ENCODE results near the gene COBL. TPM values are rescaled to one million over a fixed set of nuclear protein-coding genes. Genes with fewer than 3 reads are reported as not detected.

COBL gene
- total and polyA plus RNA-seq, 3 experiments from 2014 or later: not detected

DNA sequence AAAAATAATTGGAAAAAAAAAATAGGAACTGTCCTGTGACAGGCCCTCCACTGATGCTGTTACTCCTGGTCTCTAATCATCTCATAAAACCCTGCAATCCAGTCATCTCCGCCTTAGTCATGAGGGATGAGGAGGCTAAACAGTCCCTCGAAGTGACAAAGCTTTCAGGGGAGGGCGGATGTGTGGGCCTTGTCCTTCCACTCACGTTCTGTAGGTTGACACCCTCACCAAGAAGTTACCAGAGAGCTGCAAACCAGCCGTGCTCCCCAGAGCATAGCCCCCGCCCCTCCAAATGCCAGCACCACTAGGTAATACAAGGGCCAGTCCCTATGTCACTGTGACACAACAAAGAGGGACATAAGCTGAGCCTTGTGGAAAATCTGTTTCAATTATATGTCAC is 11.9 kb downstream of the COBL start:
- no peak overlapping the region for H3K4me3 Mint-ChIP-seq
- no peaks in the 10 kb centered on the region for H3K4me1 Mint-ChIP-seq
- DNase-seq: no peak
- Histone ChIP-seq H3K27me3 (ENCODE audit: insufficient read depth, low read length, poor library complexity, severe bottlenecking) (no peaks in the 10 kb centered on the region), H3K4me1 (ENCODE audit: insufficient read depth, low read length) (no peaks in the 10 kb centered on the region), H3K36me3 (ENCODE audit: insufficient read depth, low read length) (no peaks in the 10 kb centered on the region), H3K9me3 (ENCODE audit: low read length) (no peaks in the 10 kb centered on the region), H3K4me3 (ENCODE audit: low read length) (no peak overlapping the region), H3K27ac (ENCODE audit: low read depth, low read length) (no peak overlapping the region)
- no peaks in the 10 kb centered on the region for H3K27me3 Mint-ChIP-seq
- no peaks in the 10 kb centered on the region for H3K36me3 Mint-ChIP-seq
- H3K27ac Mint-ChIP-seq: no peak overlapping the region
- no peaks in the 10 kb centered on the region for H3K9me3 Mint-ChIP-seq
- ChIA-PET POLR2A (no interaction called here), CTCF (no interaction called here)

- H3K36me3 Mint-ChIP-seq: no peaks in the 10 kb centered on the region
Measured at GRCh38 chr7:51303142-51303525, 13.5 kb downstream of the COBL start.

DNA sequence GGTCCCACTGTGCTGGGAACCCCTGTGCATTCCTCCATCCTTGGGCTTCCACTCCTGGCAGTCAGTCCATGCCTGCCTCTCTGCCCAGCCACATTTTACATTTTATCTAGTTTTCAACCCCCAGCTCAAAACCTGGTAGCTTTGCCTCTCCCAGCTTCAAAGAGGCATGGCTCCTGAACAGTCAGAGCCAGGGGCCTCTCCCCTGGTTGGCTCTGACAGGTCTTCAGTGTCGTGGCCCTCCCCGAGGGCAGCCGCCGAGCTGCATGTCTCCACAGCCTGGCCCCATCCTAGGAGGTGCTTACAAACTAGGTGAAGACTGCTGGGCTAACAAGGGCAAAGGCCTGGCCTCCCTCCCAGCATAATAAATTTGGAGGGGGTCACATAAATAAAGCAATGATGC is 14.8 kb downstream of the COBL start:
- H3K36me3 Mint-ChIP-seq: no peaks in the 10 kb centered on the region
- H3K36me3 ChIP-seq (ENCODE audit: insufficient read depth, low read length): no peaks in the 10 kb centered on the region
- H3K9me3 Mint-ChIP-seq: no peaks in the 10 kb centered on the region
- no peaks in the 10 kb centered on the region for H3K27me3 Mint-ChIP-seq
- H3K27ac Mint-ChIP-seq: no peak overlapping the region
- H3K4me3 ChIP-seq (ENCODE audit: low read length): no peak overlapping the region
- CTCF ChIA-PET: no interaction called here
- POLR2A ChIA-PET: no interaction called here
- H3K9me3 ChIP-seq (ENCODE audit: low read length): no peaks in the 10 kb centered on the region
- no peak overlapping the region for H3K4me3 Mint-ChIP-seq
- H3K27ac ChIP-seq (ENCODE audit: low read depth, low read length): no peak overlapping the region
- DNase-seq: no peak
- no peaks in the 10 kb centered on the region for H3K4me1 Mint-ChIP-seq
- no peaks in the 10 kb centered on the region for H3K4me1 ChIP-seq (ENCODE audit: insufficient read depth, low read length)
- no peaks in the 10 kb centered on the region for H3K27me3 ChIP-seq (ENCODE audit: insufficient read depth, low read length, poor library complexity, severe bottlenecking)

More at GRCh38 chr7:51303142-51303525, 13.5 kb downstream of the COBL start:
- no peaks in the 10 kb centered on the region for H3K4me1 Mint-ChIP-seq
- no peaks in the 10 kb centered on the region for H3K27me3 ChIP-seq (ENCODE audit: insufficient read depth, low read length, poor library complexity, severe bottlenecking)
- H3K27ac Mint-ChIP-seq: no peak overlapping the region
- no peaks in the 10 kb centered on the region for H3K9me3 ChIP-seq (ENCODE audit: low read length)
- H3K4me3 Mint-ChIP-seq: no peak overlapping the region
- CTCF ChIA-PET: no interaction called here
- no peaks in the 10 kb centered on the region for H3K4me1 ChIP-seq (ENCODE audit: insufficient read depth, low read length)
- no peaks in the 10 kb centered on the region for H3K9me3 Mint-ChIP-seq
- H3K36me3 ChIP-seq (ENCODE audit: insufficient read depth, low read length): no peaks in the 10 kb centered on the region
- H3K4me3 ChIP-seq (ENCODE audit: low read length): no peak overlapping the region
- DNase-seq: no peak
- POLR2A ChIA-PET: no interaction called here
- H3K27me3 Mint-ChIP-seq: no peaks in the 10 kb centered on the region
- no peak overlapping the region for H3K27ac ChIP-seq (ENCODE audit: low read depth, low read length)

DNA sequence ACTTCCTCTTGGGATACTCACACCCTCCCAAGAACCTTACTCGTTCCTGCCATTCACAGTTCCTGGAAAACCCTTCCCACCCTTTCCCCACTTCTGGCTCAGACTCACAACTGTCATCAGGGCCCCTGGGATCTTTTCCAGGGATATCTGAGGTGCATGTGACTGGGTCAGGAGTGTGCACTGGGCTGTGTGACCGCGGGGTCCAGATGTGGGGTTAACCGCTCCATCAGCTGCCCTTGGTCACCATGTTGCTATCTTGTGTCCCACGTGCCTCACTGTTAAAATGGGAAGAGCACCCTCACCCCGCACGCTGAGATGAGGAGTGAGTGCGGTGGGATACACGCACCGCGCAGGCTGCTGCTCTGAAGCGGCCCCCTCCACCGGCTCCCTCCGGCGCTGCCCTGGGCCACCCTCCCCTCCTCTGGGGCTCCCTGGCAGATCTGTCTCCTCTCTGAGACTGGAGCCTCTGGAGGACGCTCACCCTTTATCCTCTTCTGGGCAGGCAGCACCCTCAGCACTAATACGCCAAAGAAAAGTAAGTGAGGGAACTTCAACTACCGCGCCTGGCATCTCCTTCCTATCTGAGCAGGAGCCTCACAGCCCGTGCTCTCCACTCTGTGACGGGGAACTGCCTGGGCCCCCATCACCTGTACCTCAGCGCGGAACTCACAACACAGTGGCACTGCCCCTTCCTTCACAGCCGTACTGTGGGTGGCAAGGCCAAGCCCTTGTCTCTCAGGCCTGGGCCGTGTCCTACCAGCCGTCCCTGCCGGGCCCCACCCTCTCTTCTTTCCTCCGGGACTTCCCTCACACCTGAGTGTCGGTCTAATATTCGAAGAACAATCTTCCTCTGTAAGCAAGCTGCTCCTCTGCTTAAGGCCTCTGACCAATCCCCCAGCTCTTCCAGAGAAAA is 15.6 kb downstream of the COBL start:
- H3K9me3 Mint-ChIP-seq: no peaks in the 10 kb centered on the region

GRCh38 chr7:51299391-51300133 is 17.0 kb downstream of the COBL start:
- Histone ChIP-seq H3K36me3 (ENCODE audit: insufficient read depth, low read length) (no peaks in the 10 kb centered on the region), H3K27ac (ENCODE audit: low read depth, low read length) (no peak overlapping the region), H3K4me3 (ENCODE audit: low read length) (no peak overlapping the region), H3K27me3 (ENCODE audit: insufficient read depth, low read length, poor library complexity, severe bottlenecking) (no peaks in the 10 kb centered on the region), H3K9me3 (ENCODE audit: low read length) (no peaks in the 10 kb centered on the region), H3K4me1 (ENCODE audit: insufficient read depth, low read length) (no peaks in the 10 kb centered on the region)
- Mint-ChIP-seq H3K27ac (no peak overlapping the region), H3K27me3 (no peaks in the 10 kb centered on the region), H3K9me3 (no peaks in the 10 kb centered on the region), H3K4me3 (no peak overlapping the region), H3K36me3 (no peaks in the 10 kb centered on the region), H3K4me1 (no peaks in the 10 kb centered on the region)
- POLR2A ChIA-PET: no interaction called here
- CTCF ChIA-PET: no interaction called here
- no peak for DNase-seq

More for the DNA sequence above, 15.6 kb downstream of the COBL start:
- Histone ChIP-seq H3K9me3 (ENCODE audit: low read length) (no peaks in the 10 kb centered on the region), H3K36me3 (ENCODE audit: insufficient read depth, low read length) (no peaks in the 10 kb centered on the region), H3K4me1 (ENCODE audit: insufficient read depth, low read length) (no peaks in the 10 kb centered on the region), H3K27ac (ENCODE audit: low read depth, low read length) (no peak overlapping the region), H3K27me3 (ENCODE audit: insufficient read depth, low read length, poor library complexity, severe bottlenecking) (no peaks in the 10 kb centered on the region), H3K4me3 (ENCODE audit: low read length) (no peak overlapping the region)
- CTCF ChIA-PET: no interaction called here
- Mint-ChIP-seq H3K4me3 (no peak overlapping the region), H3K36me3 (no peaks in the 10 kb centered on the region), H3K27ac (no peak overlapping the region), H3K27me3 (no peaks in the 10 kb centered on the region), H3K4me1 (no peaks in the 10 kb centered on the region)
- POLR2A ChIA-PET: no interaction called here
- no peak for DNase-seq

DNA sequence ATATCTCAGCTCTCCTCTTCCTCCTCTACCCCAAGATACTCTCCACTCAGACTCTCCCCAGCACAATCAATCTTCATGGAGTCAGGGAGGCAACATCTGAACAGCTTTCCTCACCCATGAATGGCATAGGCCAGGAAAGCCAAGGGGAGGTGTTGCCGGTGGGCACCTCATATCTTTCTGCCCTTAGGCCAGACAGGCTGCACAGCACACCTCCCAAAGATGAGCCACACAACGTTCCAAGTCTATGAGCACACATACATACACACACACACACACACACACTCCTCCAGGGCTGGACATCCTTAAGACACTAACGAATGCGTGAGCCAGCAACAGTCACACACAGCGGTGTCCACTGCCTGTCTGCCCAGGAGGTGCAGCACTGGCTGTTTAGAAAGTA is 17.7 kb downstream of the COBL start:
- H3K27me3 Mint-ChIP-seq: no peaks in the 10 kb centered on the region
- Histone ChIP-seq H3K27ac (ENCODE audit: low read depth, low read length) (no peak overlapping the region), H3K4me1 (ENCODE audit: insufficient read depth, low read length) (no peaks in the 10 kb centered on the region), H3K36me3 (ENCODE audit: insufficient read depth, low read length) (no peaks in the 10 kb centered on the region), H3K9me3 (ENCODE audit: low read length) (no peaks in the 10 kb centered on the region), H3K4me3 (ENCODE audit: low read length) (no peak overlapping the region), H3K27me3 (ENCODE audit: insufficient read depth, low read length, poor library complexity, severe bottlenecking) (no peaks in the 10 kb centered on the region)
- H3K4me1 Mint-ChIP-seq: no peaks in the 10 kb centered on the region
- no peaks in the 10 kb centered on the region for H3K36me3 Mint-ChIP-seq
- no peaks in the 10 kb centered on the region for H3K9me3 Mint-ChIP-seq
- ChIA-PET CTCF (no interaction called here), POLR2A (no interaction called here)
- no peak overlapping the region for H3K4me3 Mint-ChIP-seq
- no peak for DNase-seq
- H3K27ac Mint-ChIP-seq: no peak overlapping the region

DNA sequence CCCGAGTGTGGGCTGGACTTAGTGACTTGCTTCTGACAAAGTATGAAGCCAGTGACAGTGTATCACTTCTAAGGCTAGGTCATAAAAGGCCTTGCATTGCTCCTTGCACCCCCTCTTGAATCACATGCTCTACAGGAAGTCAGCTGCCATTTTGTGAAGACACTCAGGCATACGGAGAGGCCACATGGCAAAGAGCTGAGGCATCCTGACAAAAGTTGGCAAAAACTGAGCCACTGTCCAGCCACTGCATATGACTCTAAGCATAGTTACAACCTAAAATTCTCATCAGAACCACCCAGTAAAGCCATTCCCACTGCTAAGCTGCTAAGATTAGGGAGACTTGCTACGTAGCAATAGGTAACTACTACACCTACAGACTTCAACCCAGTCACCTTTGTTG is 18.6 kb downstream of the COBL start:
- Mint-ChIP-seq H3K9me3 (no peaks in the 10 kb centered on the region), H3K4me1 (no peaks in the 10 kb centered on the region), H3K36me3 (no peaks in the 10 kb centered on the region), H3K27ac (no peak overlapping the region), H3K4me3 (no peak overlapping the region), H3K27me3 (no peaks in the 10 kb centered on the region)
- ChIA-PET POLR2A (no interaction called here), CTCF (no interaction called here)
- Histone ChIP-seq H3K27ac (ENCODE audit: low read depth, low read length) (no peak overlapping the region), H3K27me3 (ENCODE audit: insufficient read depth, low read length, poor library complexity, severe bottlenecking) (no peaks in the 10 kb centered on the region), H3K9me3 (ENCODE audit: low read length) (no peaks in the 10 kb centered on the region), H3K4me1 (ENCODE audit: insufficient read depth, low read length) (no peaks in the 10 kb centered on the region), H3K4me3 (ENCODE audit: low read length) (no peak overlapping the region), H3K36me3 (ENCODE audit: insufficient read depth, low read length) (no peaks in the 10 kb centered on the region)
- DNase-seq: no peak

GRCh38 chr7:51295440-51296245 is 21.0 kb downstream of the COBL start:
- Mint-ChIP-seq H3K36me3 (no peaks in the 10 kb centered on the region), H3K9me3 (no peaks in the 10 kb centered on the region), H3K27ac (no peak overlapping the region), H3K4me1 (no peaks in the 10 kb centered on the region), H3K27me3 (peaks cover 0 to 2% of the 10 kb centered on the region in 2 donors), H3K4me3 (no peak overlapping the region)
- H3K36me3 ChIP-seq (ENCODE audit: insufficient read depth, low read length): no peaks in the 10 kb centered on the region
- no peak overlapping the region for H3K27ac ChIP-seq (ENCODE audit: low read depth, low read length)
- POLR2A ChIA-PET: no interaction called here
- DNase-seq: no peak
- no peak overlapping the region for H3K4me3 ChIP-seq (ENCODE audit: low read length)
- no peaks in the 10 kb centered on the region for H3K4me1 ChIP-seq (ENCODE audit: insufficient read depth, low read length)
- H3K9me3 ChIP-seq (ENCODE audit: low read length): no peaks in the 10 kb centered on the region
- CTCF ChIA-PET: no interaction called here
- H3K27me3 ChIP-seq (ENCODE audit: insufficient read depth, low read length, poor library complexity, severe bottlenecking): no peaks in the 10 kb centered on the region
